Measurements from ENCODE around the gene BMPR1A. TPM values are rescaled to one million over a fixed set of nuclear protein-coding genes. Genes with fewer than 3 reads are reported as not detected.
"Not testable (repeated sequence)": the region's sequence is repeated elsewhere in the genome, so short reads cannot be mapped to it uniquely, and the experiment has no call there.

The BMPR1A gene
- total and polyA plus RNA-seq, 4 donors = 2.2 to 16.0 (median 8.9) TPM

DNA sequence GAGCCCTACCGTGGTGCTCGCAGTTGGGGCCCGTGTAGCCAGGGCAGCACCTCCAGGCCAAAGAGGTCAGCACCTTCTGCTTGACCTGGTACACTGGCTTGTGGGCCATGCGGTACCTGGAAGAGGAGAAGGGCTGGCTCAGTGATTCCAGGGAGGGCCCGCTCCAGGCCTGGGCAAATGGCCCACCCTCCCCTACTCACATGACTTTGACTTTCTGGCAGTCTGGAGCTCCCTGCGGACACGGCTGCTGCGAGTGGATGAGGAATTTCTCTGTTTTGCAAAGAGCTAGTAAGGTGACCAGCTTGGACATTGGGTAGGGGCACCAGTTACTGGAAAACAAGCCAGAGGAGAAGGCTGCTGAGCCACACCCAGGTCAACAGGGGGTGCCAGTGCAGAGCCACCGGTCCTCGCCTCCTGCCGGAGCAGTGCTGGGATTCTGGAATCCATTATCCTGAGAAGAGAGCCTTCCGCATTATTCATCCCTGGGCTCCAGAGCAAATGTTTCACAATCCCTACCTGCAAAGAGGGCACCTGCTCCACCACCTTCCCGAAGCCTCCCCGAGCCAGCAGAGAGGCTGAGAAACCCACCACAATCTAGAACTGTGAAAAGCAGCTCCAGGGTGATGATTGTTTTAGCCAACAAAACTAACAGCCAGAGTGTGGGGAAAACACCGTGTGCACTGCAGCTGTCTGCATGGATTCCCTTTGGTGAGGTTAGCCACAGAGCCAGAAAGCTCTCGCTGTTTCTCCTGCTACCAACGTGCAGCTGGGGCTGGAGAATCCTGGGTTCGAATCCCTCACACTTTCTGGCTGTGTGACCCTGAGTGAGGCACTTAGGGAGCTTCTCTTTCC, 189.2 kb downstream of the BMPR1A start:
- peaks cover 12 to 34% (median 24%) of the 10 kb centered on the region in 4 donors for H3K4me1 ChIP-seq (ENCODE audit: control insufficient read depth in 4 of 4, insufficient read depth in 4 of 4, low read length in 3 of 4)

DNA sequence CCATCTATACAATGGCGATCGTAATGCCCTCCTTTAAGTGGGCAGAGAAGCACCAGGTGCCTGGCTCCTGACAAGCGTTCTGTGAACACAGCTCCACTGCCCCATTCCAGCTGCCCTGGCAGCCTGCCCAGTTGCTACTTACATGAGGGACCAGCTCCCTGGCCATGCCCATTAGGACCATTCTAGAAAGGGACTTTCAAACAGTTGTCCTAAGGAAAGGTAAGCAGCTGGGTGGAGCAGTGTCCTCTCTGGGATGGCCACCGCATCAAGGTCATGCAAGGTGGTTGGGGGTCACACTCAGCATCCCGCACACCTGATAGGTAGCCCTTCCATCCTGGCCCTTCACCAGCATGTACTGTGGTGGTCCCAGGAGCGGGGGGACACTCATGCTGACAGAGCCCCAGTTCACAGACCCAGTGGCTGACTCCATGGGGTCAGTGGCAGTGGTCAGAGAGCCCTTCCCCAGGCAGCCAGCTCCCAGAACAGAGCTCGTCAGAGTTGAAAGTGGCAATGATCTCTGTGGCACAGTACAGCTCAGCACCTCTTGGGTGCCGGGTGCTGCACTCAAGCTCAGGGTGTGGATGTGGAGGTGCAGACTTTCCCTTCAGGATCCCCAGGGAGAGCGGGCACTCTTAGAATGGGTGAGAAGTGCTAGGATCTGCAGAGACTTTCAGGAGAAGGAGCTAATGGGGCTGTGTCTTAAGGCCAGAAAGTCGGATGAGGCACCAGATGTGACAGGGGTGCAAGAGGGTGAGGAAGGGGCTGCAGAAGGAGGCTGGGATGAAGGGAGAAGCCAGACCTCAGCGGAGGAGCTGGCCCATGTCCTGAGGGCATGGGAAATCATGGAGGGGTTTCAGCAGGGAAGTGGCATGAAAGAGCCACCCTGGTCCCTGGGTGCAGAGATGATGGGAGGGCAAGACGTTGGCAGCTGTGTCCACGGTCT, 190.1 kb downstream of the BMPR1A start:
- TF ChIP-seq, protein P1, sequence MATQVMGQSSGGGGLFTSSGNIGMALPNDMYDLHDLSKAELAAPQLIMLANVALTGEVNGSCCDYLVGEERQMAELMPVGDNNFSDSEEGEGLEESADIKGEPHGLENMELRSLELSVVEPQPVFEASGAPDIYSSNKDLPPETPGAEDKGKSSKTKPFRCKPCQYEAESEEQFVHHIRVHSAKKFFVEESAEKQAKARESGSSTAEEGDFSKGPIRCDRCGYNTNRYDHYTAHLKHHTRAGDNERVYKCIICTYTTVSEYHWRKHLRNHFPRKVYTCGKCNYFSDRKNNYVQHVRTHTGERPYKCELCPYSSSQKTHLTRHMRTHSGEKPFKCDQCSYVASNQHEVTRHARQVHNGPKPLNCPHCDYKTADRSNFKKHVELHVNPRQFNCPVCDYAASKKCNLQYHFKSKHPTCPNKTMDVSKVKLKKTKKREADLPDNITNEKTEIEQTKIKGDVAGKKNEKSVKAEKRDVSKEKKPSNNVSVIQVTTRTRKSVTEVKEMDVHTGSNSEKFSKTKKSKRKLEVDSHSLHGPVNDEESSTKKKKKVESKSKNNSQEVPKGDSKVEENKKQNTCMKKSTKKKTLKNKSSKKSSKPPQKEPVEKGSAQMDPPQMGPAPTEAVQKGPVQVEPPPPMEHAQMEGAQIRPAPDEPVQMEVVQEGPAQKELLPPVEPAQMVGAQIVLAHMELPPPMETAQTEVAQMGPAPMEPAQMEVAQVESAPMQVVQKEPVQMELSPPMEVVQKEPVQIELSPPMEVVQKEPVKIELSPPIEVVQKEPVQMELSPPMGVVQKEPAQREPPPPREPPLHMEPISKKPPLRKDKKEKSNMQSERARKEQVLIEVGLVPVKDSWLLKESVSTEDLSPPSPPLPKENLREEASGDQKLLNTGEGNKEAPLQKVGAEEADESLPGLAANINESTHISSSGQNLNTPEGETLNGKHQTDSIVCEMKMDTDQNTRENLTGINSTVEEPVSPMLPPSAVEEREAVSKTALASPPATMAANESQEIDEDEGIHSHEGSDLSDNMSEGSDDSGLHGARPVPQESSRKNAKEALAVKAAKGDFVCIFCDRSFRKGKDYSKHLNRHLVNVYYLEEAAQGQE (IDR thresholded peaks at IDR 0.05) = no peak
- TF ChIP-seq HNF4A (conservative IDR thresholded peaks at IDR 0.05) (no peak), GABPA (IDR thresholded peaks at IDR 0.05 in 1 of 2, conservative IDR thresholded peaks at IDR 0.05 in 1 of 2) (no peak), EGR1 (IDR thresholded peaks at IDR 0.05; ENCODE audit: low read depth in 2 of 2) (no peak), FOXA2 (IDR thresholded peaks at IDR 0.05) (no peak), FOXA1 (IDR thresholded peaks at IDR 0.05) (no peak)
- H3K4me3 ChIP-seq (ENCODE audit: low read depth in 1 of 3, low read length in 3 of 3) = no peak overlapping the region
- H3K9ac ChIP-seq (ENCODE audit: low read depth in 1 of 2, low read length in 2 of 2) = no peak overlapping the region
- 89% methylated on average over 13 of the region's 13 CpGs for WGBS
- H3K9me3 ChIP-seq (ENCODE audit: control insufficient read depth in 4 of 4, low read length in 3 of 4) = no peaks in the 10 kb centered on the region
- no peaks in the 10 kb centered on the region for H3K27me3 ChIP-seq (ENCODE audit: control insufficient read depth in 4 of 4, insufficient read depth in 4 of 4, low read length in 3 of 4)
- DNase-seq (ENCODE audit: low spot score) = no peak
- no peak overlapping the region for H3K27ac ChIP-seq (ENCODE audit: low read depth in 1 of 2, low read length in 2 of 2)
- H3K4me1 ChIP-seq (ENCODE audit: control insufficient read depth in 4 of 4, insufficient read depth in 4 of 4, low read length in 3 of 4) = peaks cover 12 to 33% (median 21%) of the 10 kb centered on the region in 4 donors
- H3K36me3 ChIP-seq (ENCODE audit: control insufficient read depth in 4 of 4, insufficient read depth in 3 of 4, low read depth in 1 of 4, low read length in 3 of 4) = no peaks in the 10 kb centered on the region

More for the DNA sequence above, 189.2 kb downstream of the BMPR1A start:
- no peak for DNase-seq (ENCODE audit: low spot score)
- H3K9ac ChIP-seq (ENCODE audit: low read depth in 1 of 2, low read length in 2 of 2) = no peak overlapping the region
- H3K4me3 ChIP-seq (ENCODE audit: low read depth in 1 of 3, low read length in 3 of 3) = no peak overlapping the region
- H3K27me3 ChIP-seq (ENCODE audit: control insufficient read depth in 4 of 4, insufficient read depth in 4 of 4, low read length in 3 of 4) = no peaks in the 10 kb centered on the region
- H3K27ac ChIP-seq (ENCODE audit: low read depth in 1 of 2, low read length in 2 of 2) = no peak overlapping the region
- no peaks in the 10 kb centered on the region for H3K9me3 ChIP-seq (ENCODE audit: control insufficient read depth in 4 of 4, low read length in 3 of 4)
- 83% methylated on average over 18 of the region's 18 CpGs for WGBS
- no peak for TF ChIP-seq SP1 (IDR thresholded peaks at IDR 0.05)
- TF ChIP-seq JUND (IDR thresholded peaks at IDR 0.05) = no peak
- TF ChIP-seq RAD21 (IDR thresholded peaks at IDR 0.05) = no peak
- no peak for TF ChIP-seq YY1 (IDR thresholded peaks at IDR 0.05)
- H3K36me3 ChIP-seq (ENCODE audit: control insufficient read depth in 4 of 4, insufficient read depth in 3 of 4, low read depth in 1 of 4, low read length in 3 of 4) = no peaks in the 10 kb centered on the region

DNA sequence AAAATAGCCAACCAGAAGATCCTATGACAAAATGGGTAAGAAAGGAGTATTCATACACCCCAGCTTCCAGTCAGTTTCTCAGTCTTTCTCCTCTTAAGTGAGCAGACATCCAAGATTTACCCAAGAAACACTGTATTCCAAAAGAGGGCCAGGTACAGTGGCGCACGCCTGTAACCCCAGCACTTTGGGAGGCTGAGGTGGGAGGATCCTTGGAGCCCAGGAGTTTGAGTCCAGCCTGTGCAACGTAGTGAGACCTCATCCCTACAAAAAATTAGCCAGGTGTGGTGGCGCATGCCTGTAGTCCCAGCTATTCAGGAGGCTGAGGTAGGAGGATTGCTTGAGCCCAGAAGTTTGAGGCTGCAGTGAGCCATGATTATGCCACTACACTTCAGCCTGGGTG, 191.4 kb downstream of the BMPR1A start:
- H3K9ac ChIP-seq (ENCODE audit: low read depth in 1 of 2, low read length in 2 of 2); H3K27ac ChIP-seq (ENCODE audit: low read depth in 1 of 2, low read length in 2 of 2); H3K9me3 ChIP-seq (ENCODE audit: control insufficient read depth in 4 of 4, low read length in 3 of 4); H3K27me3 ChIP-seq (ENCODE audit: control insufficient read depth in 4 of 4, insufficient read depth in 4 of 4, low read length in 3 of 4); DNase-seq (ENCODE audit: low spot score); H3K4me3 ChIP-seq (ENCODE audit: low read depth in 1 of 3, low read length in 3 of 3); H3K36me3 ChIP-seq (ENCODE audit: control insufficient read depth in 4 of 4, insufficient read depth in 3 of 4, low read depth in 1 of 4, low read length in 3 of 4): not testable (repeated sequence)
- 94% methylated on average over 4 of the region's 4 CpGs for WGBS
- peaks cover 12 to 22% (median 16%) of the 10 kb centered on the region in 4 donors for H3K4me1 ChIP-seq (ENCODE audit: control insufficient read depth in 4 of 4, insufficient read depth in 4 of 4, low read length in 3 of 4)
